Transverse colon (tissue), 3 donors: ENCODE measurements around the gene ZNF101.

ENCODE experiments used
- EP300 ChIP-seq: sonication (generic); formaldehyde crosslinking; IDR thresholded peaks from one replicate; pipeline ENCODE4 v1.6.1; 2017; ENCODE audit warnings: antibody characterized with exemption, low read depth
- TF ChIP-seq, protein P1 (sequence below), 5 experiments: fragments of 200-600 bp in 3 of 5; fragments of 450-650 bp in 2 of 5; sonication (generic) in 3 of 5; IDR thresholded peaks; 1 replicate in 2 of 5; 2 replicates in 3 of 5; pipeline ENCODE4 v1.5.1; 2016 to 2017; ENCODE audit warnings: antibody characterized with exemption in 5 of 5, inconsistent platforms in 3 of 5, mild to moderate bottlenecking in 2 of 5, moderate library complexity in 1 of 5

DNA sequence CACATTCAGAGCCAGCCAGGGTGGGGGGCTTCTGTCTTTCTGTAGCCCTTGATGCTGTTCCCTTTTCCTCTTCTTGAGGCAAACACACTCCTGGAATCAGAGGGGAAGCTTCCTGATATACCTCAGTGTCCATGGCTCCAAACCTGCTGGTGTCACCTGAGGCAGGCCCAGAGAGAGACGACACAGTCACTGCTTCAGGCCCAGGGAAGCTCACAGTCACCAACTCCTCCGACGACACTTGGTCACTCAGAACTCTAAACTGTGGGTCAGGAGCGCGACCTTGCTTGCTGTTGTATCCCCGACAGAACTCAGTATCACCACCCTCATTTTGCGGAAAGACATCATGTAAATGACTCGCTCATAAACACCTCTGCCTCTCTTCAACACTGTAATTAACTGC lies 6.3 kb upstream of the ZNF101 start:
- TF ChIP-seq, protein P1, sequence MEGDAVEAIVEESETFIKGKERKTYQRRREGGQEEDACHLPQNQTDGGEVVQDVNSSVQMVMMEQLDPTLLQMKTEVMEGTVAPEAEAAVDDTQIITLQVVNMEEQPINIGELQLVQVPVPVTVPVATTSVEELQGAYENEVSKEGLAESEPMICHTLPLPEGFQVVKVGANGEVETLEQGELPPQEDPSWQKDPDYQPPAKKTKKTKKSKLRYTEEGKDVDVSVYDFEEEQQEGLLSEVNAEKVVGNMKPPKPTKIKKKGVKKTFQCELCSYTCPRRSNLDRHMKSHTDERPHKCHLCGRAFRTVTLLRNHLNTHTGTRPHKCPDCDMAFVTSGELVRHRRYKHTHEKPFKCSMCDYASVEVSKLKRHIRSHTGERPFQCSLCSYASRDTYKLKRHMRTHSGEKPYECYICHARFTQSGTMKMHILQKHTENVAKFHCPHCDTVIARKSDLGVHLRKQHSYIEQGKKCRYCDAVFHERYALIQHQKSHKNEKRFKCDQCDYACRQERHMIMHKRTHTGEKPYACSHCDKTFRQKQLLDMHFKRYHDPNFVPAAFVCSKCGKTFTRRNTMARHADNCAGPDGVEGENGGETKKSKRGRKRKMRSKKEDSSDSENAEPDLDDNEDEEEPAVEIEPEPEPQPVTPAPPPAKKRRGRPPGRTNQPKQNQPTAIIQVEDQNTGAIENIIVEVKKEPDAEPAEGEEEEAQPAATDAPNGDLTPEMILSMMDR (IDR thresholded peaks at IDR 0.05): no peak
- TF ChIP-seq EP300: no peak
